Trophoblast cell (in vitro differentiated cells and primary cell): ENCODE measurements around the gene KCNK3.

ENCODE experiments used
- DNase-seq, 2 donors: peaks; one replicate each; pipeline ENCODE4 v3.0.0-alpha.2; 2016
- H2AFZ ChIP-seq: 2 replicates; pipeline ENCODE4 v1.6.1; 2013; ENCODE audit warnings: low read length, moderate library complexity, mild to moderate bottlenecking; ENCODE audit not compliant: insufficient read depth, poor library complexity
- H2AK5ac ChIP-seq: 2 replicates; pipeline ENCODE4 v1.6.1; 2013; ENCODE audit warnings: mild to moderate bottlenecking, low read length
- H2BK120ac ChIP-seq: 2 replicates; pipeline ENCODE4 v1.6.1; 2013; ENCODE audit warnings: low read length, mild to moderate bottlenecking, moderate library complexity; ENCODE audit not compliant: insufficient read depth, poor library complexity
- H2BK12ac ChIP-seq: 2 replicates; pipeline ENCODE4 v1.6.1; 2013; ENCODE audit warnings: mild to moderate bottlenecking, low read length, moderate library complexity
- H2BK5ac ChIP-seq: 2 replicates; pipeline ENCODE4 v1.6.1; 2013; ENCODE audit warnings: low read length, low read depth, moderate library complexity, mild to moderate bottlenecking; ENCODE audit not compliant: poor library complexity
- H3K14ac ChIP-seq: 2 replicates; pipeline ENCODE4 v1.6.1; 2013; ENCODE audit warnings: mild to moderate bottlenecking, low read length
- H3K18ac ChIP-seq: 2 replicates; pipeline ENCODE4 v1.6.1; 2013; ENCODE audit warnings: mild to moderate bottlenecking, low read length
- H3K23ac ChIP-seq: 2 replicates; pipeline ENCODE4 v1.6.1; 2013; ENCODE audit warnings: low read length
- H3K27ac ChIP-seq: 2 replicates; pipeline ENCODE4 v1.5.1; 2013; ENCODE audit warnings: low read depth, mild to moderate bottlenecking, inconsistent platforms, low read length, moderate library complexity
- H3K27me3 ChIP-seq: 2 replicates; pipeline ENCODE4 v1.6.1; 2013; ENCODE audit warnings: inconsistent platforms, mild to moderate bottlenecking, low read length, moderate library complexity; ENCODE audit not compliant: insufficient read depth
- H3K36me3 ChIP-seq, 2 experiments: 1 replicate in 1 of 2; 2 replicates in 1 of 2; pipeline ENCODE4 v1.6.1; 2013; ENCODE audit warnings: low read length in 2 of 2, mild to moderate bottlenecking in 2 of 2, moderate library complexity in 1 of 2; ENCODE audit not compliant: insufficient read depth in 2 of 2, control insufficient read depth in 1 of 2
- H3K4ac ChIP-seq: 2 replicates; pipeline ENCODE4 v1.6.1; 2013; ENCODE audit warnings: low read depth, mild to moderate bottlenecking, low read length, moderate library complexity
- H3K4me1 ChIP-seq, 2 experiments: 1 replicate in 1 of 2; 2 replicates in 1 of 2; pipeline ENCODE4 v1.6.1; 2013; ENCODE audit warnings: low read length in 2 of 2, mild to moderate bottlenecking in 2 of 2, moderate library complexity in 1 of 2; ENCODE audit not compliant: insufficient read depth in 2 of 2, control insufficient read depth in 1 of 2
- H3K4me2 ChIP-seq: 2 replicates; pipeline ENCODE4 v1.6.1; 2013; ENCODE audit warnings: inconsistent platforms, mild to moderate bottlenecking, low read length, moderate library complexity
- H3K4me3 ChIP-seq: 2 replicates; pipeline ENCODE4 v1.5.1; 2013; ENCODE audit warnings: mild to moderate bottlenecking, low read depth, low read length, inconsistent platforms
- H3K79me1 ChIP-seq: one replicate; pipeline ENCODE4 v1.6.1; 2013; ENCODE audit warnings: low read length
- H3K79me2 ChIP-seq: 2 replicates; pipeline ENCODE4 v1.6.1; 2013; ENCODE audit warnings: low read length, mild to moderate bottlenecking; ENCODE audit not compliant: control insufficient read depth, insufficient read depth, poor library complexity
- H3K9ac ChIP-seq: 2 replicates; pipeline ENCODE4 v1.6.1; 2013; ENCODE audit warnings: mild to moderate bottlenecking, low read length
- H3K9me3 ChIP-seq: 2 replicates; pipeline ENCODE4 v1.6.1; 2013; ENCODE audit warnings: low read depth, mild to moderate bottlenecking, control low read depth, inconsistent platforms, low read length; ENCODE audit not compliant: insufficient read depth
- H4K12ac ChIP-seq: 2 replicates; pipeline ENCODE4 v1.6.1; 2013; ENCODE audit warnings: low read depth, mild to moderate bottlenecking, low read length, moderate library complexity
- H4K8ac ChIP-seq: 2 replicates; pipeline ENCODE4 v1.6.1; 2013; ENCODE audit warnings: low read depth, mild to moderate bottlenecking, low read length, moderate library complexity
- H4K91ac ChIP-seq: one replicate; pipeline ENCODE4 v1.6.1; 2013; ENCODE audit warnings: low read depth, mild to moderate bottlenecking, low read length, moderate library complexity
- WGBS: extraction: QIAGEN DNeasy Blood & Tissue Kit; methylation state at CpG from one replicate; pipeline ENCODE4 v1.1.7; 2013; ENCODE audit warnings: missing lambda C conversion rate; ENCODE audit not compliant: insufficient read length, insufficient coverage; ENCODE audit errors: extremely low coverage; 5-methylcytosine and 5-hydroxymethylcytosine counted together

KCNK3 gene

DNA sequence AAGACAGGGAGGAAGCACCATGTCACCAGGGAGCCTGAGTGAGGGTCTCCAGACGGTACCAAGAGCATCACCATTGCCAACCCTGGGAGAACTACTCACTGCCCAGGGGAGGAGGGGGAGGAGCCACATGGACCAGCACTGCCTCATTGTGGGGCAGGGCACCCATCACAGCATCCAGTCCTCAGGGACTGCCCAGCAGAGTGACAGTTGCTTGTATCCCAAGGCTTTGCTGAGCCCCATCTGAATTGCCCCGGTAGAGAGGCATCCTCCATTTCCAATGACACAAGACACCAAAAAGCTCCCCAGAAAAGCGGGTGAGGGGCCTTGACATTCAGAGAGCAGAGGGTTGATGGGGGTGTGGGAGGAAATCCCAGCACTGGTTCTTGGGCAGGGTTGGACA lies 44.5 kb upstream of the KCNK3 start:
- Histone ChIP-seq H4K8ac (no peak overlapping the region), H2BK120ac (no peak overlapping the region), H2BK5ac (no peak overlapping the region), H3K27ac (no peak overlapping the region), H3K4me1 (peaks cover 0 to 4% of the 10 kb centered on the region in 2 experiments), H3K14ac (no peak overlapping the region), H3K4ac (no peak overlapping the region), H2AK5ac (no peak overlapping the region), H2AFZ (no peak overlapping the region), H2BK12ac (no peak overlapping the region), H4K91ac (no peak overlapping the region), H3K4me3 (no peak overlapping the region), H3K18ac (no peak overlapping the region), H3K27me3 (no peaks in the 10 kb centered on the region), H4K12ac (no peak overlapping the region), H3K9me3 (peaks cover 2% of the 10 kb centered on the region), H3K79me1 (peaks cover 3% of the 10 kb centered on the region), H3K23ac (no peak overlapping the region), H3K36me3 (no peaks in the 10 kb centered on the region), H3K9ac (no peak overlapping the region), H3K4me2 (no peak overlapping the region), H3K79me2 (no peaks in the 10 kb centered on the region)
- WGBS: no CpG with 5 or more reads among the region's 3 CpGs
- DNase-seq: no peak

DNA sequence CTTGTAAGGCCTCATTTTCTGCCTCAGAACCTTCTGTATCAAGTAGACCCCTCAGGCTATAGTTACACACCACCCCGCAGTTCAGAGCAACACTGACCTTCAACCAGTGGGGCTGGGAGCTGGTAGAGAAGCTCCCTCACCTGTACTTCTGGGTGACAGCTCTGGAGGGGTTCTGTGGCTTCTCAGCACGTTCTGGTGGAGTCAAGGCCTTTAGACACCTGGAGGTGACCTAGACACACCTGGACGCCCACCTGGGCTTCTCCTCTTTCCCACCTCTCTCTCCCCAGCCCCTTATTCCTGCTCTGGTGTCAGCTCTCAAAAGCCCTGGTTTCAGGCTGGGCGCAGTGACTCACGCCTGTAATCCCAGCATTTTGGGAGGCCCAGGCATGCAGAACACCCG lies 44.0 kb upstream of the KCNK3 start:
- WGBS: no CpG with 5 or more reads among the region's 6 CpGs

DNA sequence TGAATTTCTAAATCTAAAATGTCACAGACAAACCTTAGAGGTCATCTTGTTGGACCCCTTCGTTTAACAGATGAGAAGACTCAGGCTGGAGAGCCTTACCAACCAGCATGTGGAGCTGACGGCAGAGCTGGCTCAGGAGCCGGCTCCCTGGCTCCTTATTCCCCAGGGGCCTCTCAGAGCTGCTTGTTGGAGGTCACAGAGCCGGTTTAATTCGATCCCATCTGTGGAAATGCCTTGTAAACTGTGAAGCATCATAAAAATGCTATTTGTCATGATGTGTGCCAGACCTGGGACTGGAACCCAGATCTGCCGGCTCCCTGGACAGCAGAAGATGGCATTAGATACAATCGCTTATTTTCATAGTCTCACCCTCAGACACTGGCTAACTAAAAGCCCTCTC lies 43.2 kb upstream of the KCNK3 start:
- Histone ChIP-seq H2AK5ac (no peak overlapping the region), H3K4ac (no peak overlapping the region), H3K27me3 (no peaks in the 10 kb centered on the region), H3K4me1 (peaks cover 0 to 4% of the 10 kb centered on the region in 2 experiments), H2AFZ (no peak overlapping the region), H3K9ac (no peak overlapping the region), H3K79me1 (peaks cover 3% of the 10 kb centered on the region), H3K14ac (no peak overlapping the region), H3K27ac (no peak overlapping the region), H3K36me3 (no peaks in the 10 kb centered on the region), H3K23ac (no peak overlapping the region), H4K8ac (no peak overlapping the region), H3K4me2 (no peak overlapping the region), H4K91ac (no peak overlapping the region), H2BK12ac (no peak overlapping the region), H2BK5ac (no peak overlapping the region), H3K9me3 (peaks cover 2% of the 10 kb centered on the region), H3K4me3 (no peak overlapping the region), H3K18ac (no peak overlapping the region), H3K79me2 (no peaks in the 10 kb centered on the region), H4K12ac (no peak overlapping the region), H2BK120ac (no peak overlapping the region)
- DNase-seq: no peak
- no CpG with 5 or more reads among the region's 7 CpGs for WGBS

More for the DNA sequence above, 44.0 kb upstream of the KCNK3 start:
- Histone ChIP-seq H3K27me3 (no peaks in the 10 kb centered on the region), H4K8ac (no peak overlapping the region), H3K18ac (no peak overlapping the region), H3K9me3 (peaks cover 2% of the 10 kb centered on the region), H3K4ac (no peak overlapping the region), H3K36me3 (no peaks in the 10 kb centered on the region), H2BK5ac (no peak overlapping the region), H3K14ac (no peak overlapping the region), H3K23ac (no peak overlapping the region), H3K4me2 (no peak overlapping the region), H4K12ac (no peak overlapping the region), H2BK12ac (no peak overlapping the region), H4K91ac (no peak overlapping the region), H3K9ac (peak overlapping the region; percentile 29), H3K79me1 (peaks cover 3% of the 10 kb centered on the region), H2AFZ (no peak overlapping the region), H2BK120ac (no peak overlapping the region), H3K79me2 (no peaks in the 10 kb centered on the region), H3K4me1 (peaks cover 0 to 4% of the 10 kb centered on the region in 2 experiments), H3K4me3 (no peak overlapping the region), H3K27ac (no peak overlapping the region), H2AK5ac (no peak overlapping the region)
- no peak for DNase-seq

DNA sequence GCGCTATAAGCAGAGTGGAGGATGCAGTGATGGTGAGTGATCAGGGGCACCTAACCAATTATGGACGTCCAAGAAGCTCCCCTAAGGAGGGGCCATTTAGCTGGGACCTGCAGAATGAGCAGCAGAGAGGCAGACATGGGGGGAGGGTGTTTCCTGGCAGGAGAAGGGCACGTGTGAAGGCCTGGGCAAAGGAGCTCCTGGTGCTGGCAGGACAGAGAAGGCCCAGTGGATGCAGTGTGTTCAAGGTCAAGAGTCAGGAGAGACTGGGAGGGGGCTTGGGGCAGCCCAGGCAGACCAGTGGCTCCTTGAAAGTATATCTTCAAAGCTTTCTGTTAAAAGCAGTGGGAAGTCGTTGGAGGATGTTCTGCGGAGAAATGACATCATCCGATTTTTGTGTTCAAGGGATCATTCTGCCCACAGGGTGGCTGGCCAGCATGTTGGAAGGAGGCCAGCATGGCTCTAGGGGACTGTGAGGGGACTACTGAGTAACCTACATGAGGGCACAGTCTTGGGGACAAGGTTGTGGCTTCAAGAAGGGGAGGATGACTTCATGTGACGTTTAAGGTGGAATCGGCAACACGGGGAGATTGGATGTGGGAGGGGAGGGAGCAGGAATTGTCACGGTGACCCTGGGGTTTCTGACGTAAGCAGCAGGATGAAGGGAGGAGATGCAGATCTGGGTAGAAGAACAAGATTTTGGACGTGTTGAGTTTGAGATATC lies 42.4 kb upstream of the KCNK3 start:
- Histone ChIP-seq H2BK5ac (no peak overlapping the region), H2AK5ac (no peak overlapping the region), H2AFZ (no peak overlapping the region), H4K91ac (no peak overlapping the region), H2BK12ac (no peak overlapping the region), H3K23ac (no peak overlapping the region), H3K79me2 (no peaks in the 10 kb centered on the region), H2BK120ac (no peak overlapping the region), H3K4ac (no peak overlapping the region), H3K4me3 (no peak overlapping the region), H3K9me3 (peaks cover 2% of the 10 kb centered on the region), H4K8ac (no peak overlapping the region), H3K14ac (no peak overlapping the region), H3K9ac (no peak overlapping the region), H4K12ac (no peak overlapping the region), H3K4me1 (peaks cover 0 to 4% of the 10 kb centered on the region in 2 experiments), H3K18ac (no peak overlapping the region), H3K79me1 (peaks cover 3% of the 10 kb centered on the region), H3K27ac (no peak overlapping the region), H3K36me3 (no peaks in the 10 kb centered on the region), H3K4me2 (no peak overlapping the region), H3K27me3 (no peaks in the 10 kb centered on the region)
- no CpG with 5 or more reads among the region's 12 CpGs for WGBS
- no peak for DNase-seq
